GM12878 (cell line): ENCODE results near the gene S100A4.

Experiments
- CHD2 ChIP-seq: IDR thresholded peaks from 2 replicates; pipeline ENCODE4 v1.6.1; 2011; ENCODE audit warnings: low read depth, low read length, improper control_type of control experiment, borderline replicate concordance
- EGR1 ChIP-seq, 2 experiments: IDR thresholded peaks; 1 replicate in 1 of 2; 2 replicates in 1 of 2; pipeline ENCODE4 v1.6.1; 2011 to 2012; ENCODE audit warnings: low read depth in 2 of 2, low read length in 2 of 2, borderline replicate concordance in 1 of 2, mild to moderate bottlenecking in 1 of 2, moderate library complexity in 1 of 2
- EP300 ChIP-seq, 2 experiments: fragments of 150-350 bp in 1 of 2; IDR thresholded peaks; 2 replicates each; pipeline ENCODE4 v1.6.1; 2011 to 2012; ENCODE audit warnings: low read depth in 2 of 2, low read length in 2 of 2, borderline replicate concordance in 1 of 2, improper control_type of control experiment in 1 of 2, inconsistent platforms in 1 of 2; ENCODE audit not compliant: control insufficient read depth in 1 of 2
- ETV6 ChIP-seq, 2 experiments: fragments of 450-650 bp in 1 of 2; IDR thresholded peaks in 1 of 2; conservative IDR thresholded peaks in 1 of 2; 2 replicates each; pipeline ENCODE4 v1.6.1; 2014; ENCODE audit warnings: antibody characterized with exemption in 1 of 2, borderline replicate concordance in 1 of 2, low read depth in 1 of 2, mild to moderate bottlenecking in 1 of 2, moderate library complexity in 1 of 2
- HDAC2 ChIP-seq: fragments of 200-600 bp; sonication (generic); IDR thresholded peaks from 2 replicates; pipeline ENCODE4 v1.6.1; 2017
- JUNB ChIP-seq: IDR thresholded peaks from 2 replicates; pipeline ENCODE4 v1.6.1; 2016; ENCODE audit warnings: antibody characterized with exemption, mild to moderate bottlenecking
- NFXL1 ChIP-seq: fragments of 450-650 bp; IDR thresholded peaks from 2 replicates; pipeline ENCODE4 v1.6.1; 2017; ENCODE audit warnings: antibody characterized with exemption, mild to moderate bottlenecking, borderline replicate concordance
- NRF1 ChIP-seq: conservative IDR thresholded peaks from 2 replicates; pipeline ENCODE4 v1.6.1; 2011; ENCODE audit warnings: mild to moderate bottlenecking, low read depth, low read length, improper control_type of control experiment
- POLR2AphosphoS5 ChIP-seq: IDR thresholded peaks from 2 replicates; pipeline ENCODE4 v1.6.1; 2011; ENCODE audit warnings: mild to moderate bottlenecking, low read length, inconsistent platforms
- PRDM15 ChIP-seq: fragments of 450-650 bp; formaldehyde crosslinking; IDR thresholded peaks from 2 replicates; pipeline ENCODE4 v1.4.0; 2020; ENCODE audit warnings: mild to moderate bottlenecking, moderate library complexity
- SIN3A ChIP-seq: IDR thresholded peaks from 2 replicates; pipeline ENCODE4 v1.6.1; 2012; ENCODE audit warnings: low read depth, low read length, improper control_type of control experiment
- ZBTB11 ChIP-seq: fragments of 450-650 bp; formaldehyde crosslinking; IDR thresholded peaks from 2 replicates; pipeline ENCODE4 v1.5.0; 2022; ENCODE audit warnings: mild to moderate bottlenecking, missing genetic modification characterization
- TF ChIP-seq, protein P1 (sequence below), 3 experiments: IDR thresholded peaks in 2 of 3; conservative IDR thresholded peaks in 1 of 3; 2 replicates each; pipeline ENCODE4 v1.5.1; 2011; ENCODE audit warnings: low read depth in 3 of 3, low read length in 3 of 3, mild to moderate bottlenecking in 3 of 3, control low read depth in 2 of 3, moderate library complexity in 2 of 3, inconsistent platforms in 1 of 3, mixed read lengths in 1 of 3; ENCODE audit not compliant: control insufficient read depth in 2 of 3, insufficient read depth in 1 of 3; ENCODE audit errors: extremely low read depth in 1 of 3
- TF ChIP-seq, protein P2 (sequence below): IDR thresholded peaks from 2 replicates; pipeline ENCODE4 v1.6.1; 2012; ENCODE audit warnings: mild to moderate bottlenecking, low read depth, low read length

DNA sequence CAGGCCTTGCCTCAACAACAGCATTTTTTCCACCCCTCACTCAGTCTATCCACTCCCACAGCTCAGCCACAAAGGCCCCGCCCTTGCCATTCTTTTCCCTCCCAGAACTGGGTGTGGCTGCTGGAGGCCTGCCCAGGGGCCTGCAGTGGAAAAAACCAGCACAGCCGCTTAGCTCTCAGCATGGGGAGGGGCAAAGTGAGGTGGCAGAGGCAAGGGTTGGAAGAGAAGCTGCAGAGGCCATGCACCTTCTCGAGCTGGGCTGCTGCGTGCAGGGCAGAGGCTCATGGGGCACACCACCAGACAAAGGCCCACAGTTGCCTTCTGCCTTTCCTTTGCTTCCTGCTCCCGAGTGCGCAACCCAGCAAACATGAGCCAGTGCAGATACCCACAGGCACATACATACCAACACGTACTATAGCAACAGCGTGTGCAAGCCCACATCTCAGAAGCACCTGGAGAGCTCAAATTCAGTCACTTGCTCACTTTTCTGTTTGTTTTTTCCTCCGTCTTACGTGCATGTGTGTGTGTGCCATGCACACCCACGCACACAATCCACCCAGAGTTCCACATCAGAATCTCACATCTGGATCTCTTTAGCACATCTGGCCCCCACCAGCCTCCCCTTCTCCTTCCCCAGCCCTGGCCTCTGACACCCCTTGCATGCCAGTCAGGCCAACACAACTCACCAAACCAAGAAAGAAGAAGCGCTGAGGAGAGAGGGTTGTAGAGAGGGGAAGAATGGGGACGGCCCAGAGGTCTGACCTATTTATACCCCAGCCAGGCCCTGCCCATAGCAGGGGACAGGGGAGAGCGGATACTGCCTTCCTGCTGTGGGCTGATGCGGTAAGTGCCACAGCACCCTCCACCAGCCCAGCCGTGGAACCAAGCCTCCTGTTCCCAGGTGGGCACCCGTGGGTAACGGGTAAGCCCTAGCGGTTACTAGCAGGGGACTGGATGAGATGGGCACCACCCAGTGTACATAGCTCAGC lies at the start of gene S100A4:
- TF ChIP-seq CHD2 = no peak
- no peak for TF ChIP-seq NFXL1
- TF ChIP-seq, protein P1, sequence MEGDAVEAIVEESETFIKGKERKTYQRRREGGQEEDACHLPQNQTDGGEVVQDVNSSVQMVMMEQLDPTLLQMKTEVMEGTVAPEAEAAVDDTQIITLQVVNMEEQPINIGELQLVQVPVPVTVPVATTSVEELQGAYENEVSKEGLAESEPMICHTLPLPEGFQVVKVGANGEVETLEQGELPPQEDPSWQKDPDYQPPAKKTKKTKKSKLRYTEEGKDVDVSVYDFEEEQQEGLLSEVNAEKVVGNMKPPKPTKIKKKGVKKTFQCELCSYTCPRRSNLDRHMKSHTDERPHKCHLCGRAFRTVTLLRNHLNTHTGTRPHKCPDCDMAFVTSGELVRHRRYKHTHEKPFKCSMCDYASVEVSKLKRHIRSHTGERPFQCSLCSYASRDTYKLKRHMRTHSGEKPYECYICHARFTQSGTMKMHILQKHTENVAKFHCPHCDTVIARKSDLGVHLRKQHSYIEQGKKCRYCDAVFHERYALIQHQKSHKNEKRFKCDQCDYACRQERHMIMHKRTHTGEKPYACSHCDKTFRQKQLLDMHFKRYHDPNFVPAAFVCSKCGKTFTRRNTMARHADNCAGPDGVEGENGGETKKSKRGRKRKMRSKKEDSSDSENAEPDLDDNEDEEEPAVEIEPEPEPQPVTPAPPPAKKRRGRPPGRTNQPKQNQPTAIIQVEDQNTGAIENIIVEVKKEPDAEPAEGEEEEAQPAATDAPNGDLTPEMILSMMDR (IDR thresholded peaks at IDR 0.05 in 2 of 3, conservative IDR thresholded peaks at IDR 0.05 in 1 of 3; ENCODE audit: control insufficient read depth in 2 of 3, extremely low read depth in 1 of 3, insufficient read depth in 1 of 3, low read depth in 3 of 3, low read length in 3 of 3) = no peak
- TF ChIP-seq NRF1 = no peak
- TF ChIP-seq JUNB = no peak
- TF ChIP-seq ETV6 (conservative IDR thresholded peaks at IDR 0.05 in 1 of 2, IDR thresholded peaks at IDR 0.05 in 1 of 2; ENCODE audit: borderline replicate concordance in 1 of 2, low read depth in 1 of 2) = no peak
- no peak for TF ChIP-seq SIN3A
- no peak for TF ChIP-seq ZBTB11 (CRISPR knock-in tag)
- TF ChIP-seq HDAC2 = no peak
- TF ChIP-seq EGR1 (IDR thresholded peaks at IDR 0.05; ENCODE audit: borderline replicate concordance in 1 of 2, low read depth in 2 of 2, low read length in 2 of 2) = 0 out of 3 replicates have a peak, but pooled peaks of 1 of the 2 experiments have one; percentile 47
- TF ChIP-seq, protein P2, sequence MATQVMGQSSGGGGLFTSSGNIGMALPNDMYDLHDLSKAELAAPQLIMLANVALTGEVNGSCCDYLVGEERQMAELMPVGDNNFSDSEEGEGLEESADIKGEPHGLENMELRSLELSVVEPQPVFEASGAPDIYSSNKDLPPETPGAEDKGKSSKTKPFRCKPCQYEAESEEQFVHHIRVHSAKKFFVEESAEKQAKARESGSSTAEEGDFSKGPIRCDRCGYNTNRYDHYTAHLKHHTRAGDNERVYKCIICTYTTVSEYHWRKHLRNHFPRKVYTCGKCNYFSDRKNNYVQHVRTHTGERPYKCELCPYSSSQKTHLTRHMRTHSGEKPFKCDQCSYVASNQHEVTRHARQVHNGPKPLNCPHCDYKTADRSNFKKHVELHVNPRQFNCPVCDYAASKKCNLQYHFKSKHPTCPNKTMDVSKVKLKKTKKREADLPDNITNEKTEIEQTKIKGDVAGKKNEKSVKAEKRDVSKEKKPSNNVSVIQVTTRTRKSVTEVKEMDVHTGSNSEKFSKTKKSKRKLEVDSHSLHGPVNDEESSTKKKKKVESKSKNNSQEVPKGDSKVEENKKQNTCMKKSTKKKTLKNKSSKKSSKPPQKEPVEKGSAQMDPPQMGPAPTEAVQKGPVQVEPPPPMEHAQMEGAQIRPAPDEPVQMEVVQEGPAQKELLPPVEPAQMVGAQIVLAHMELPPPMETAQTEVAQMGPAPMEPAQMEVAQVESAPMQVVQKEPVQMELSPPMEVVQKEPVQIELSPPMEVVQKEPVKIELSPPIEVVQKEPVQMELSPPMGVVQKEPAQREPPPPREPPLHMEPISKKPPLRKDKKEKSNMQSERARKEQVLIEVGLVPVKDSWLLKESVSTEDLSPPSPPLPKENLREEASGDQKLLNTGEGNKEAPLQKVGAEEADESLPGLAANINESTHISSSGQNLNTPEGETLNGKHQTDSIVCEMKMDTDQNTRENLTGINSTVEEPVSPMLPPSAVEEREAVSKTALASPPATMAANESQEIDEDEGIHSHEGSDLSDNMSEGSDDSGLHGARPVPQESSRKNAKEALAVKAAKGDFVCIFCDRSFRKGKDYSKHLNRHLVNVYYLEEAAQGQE = no peak
- TF ChIP-seq POLR2AphosphoS5 = no peak
- no peak for TF ChIP-seq EP300 (IDR thresholded peaks at IDR 0.05; ENCODE audit: borderline replicate concordance in 1 of 2, control insufficient read depth in 1 of 2, low read depth in 2 of 2, low read length in 2 of 2)
- TF ChIP-seq PRDM15 (CRISPR knock-in tag) = no peak
